HG03460 (cell line): ENCODE data around the gene ANKS1B.
"Not testable (repeated sequence)": the region's sequence is repeated elsewhere in the genome, so short reads cannot be mapped to it uniquely, and the experiment has no call there.

Experiments
- ATAC-seq: cut with Tn5 transposase; IDR thresholded peaks from one replicate; pipeline ENCODE4 v1.9.1; 2021; ENCODE audit not compliant: unreplicated experiment

ANKS1B gene

DNA sequence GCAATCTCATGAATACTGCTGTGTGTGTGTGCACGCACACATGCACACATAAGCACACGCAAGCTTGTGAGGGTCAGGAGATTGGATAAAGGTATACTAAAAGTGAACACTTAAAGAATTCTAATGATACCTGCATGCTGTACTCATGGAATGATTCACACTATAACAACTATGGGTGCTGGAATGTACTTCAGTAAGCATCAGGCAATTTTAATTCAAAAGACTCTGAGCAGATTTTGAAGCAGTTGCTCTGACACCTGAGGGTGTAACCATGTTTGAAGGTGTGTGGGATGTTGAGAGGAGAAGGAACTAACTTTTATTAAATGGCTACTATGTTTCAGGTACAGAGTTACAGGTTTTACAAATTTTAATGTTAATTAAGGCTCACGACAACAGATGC, 275.6 kb downstream of the ANKS1B start:
- no peak for ATAC-seq

DNA sequence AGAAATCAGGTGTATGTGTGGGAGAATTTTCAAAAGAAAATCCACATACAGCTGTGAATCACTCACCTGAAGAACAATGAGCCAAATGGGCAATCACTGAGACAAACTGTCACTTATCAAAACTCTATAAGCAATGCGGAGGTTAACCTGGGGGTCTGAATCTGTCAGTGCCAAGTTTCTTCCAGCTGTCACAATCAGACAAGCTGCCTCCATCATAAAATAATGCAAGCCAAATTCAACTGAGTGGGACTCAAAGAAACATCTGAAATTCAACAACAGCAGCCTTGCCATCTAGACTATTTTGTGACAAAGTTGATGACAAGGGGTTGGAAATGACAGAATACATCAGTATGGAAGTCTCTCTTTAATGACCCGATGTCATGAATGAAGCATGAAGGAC, 276.9 kb downstream of the ANKS1B start:
- ATAC-seq: no peak

GRCh38 chr12:99706736-99707473, 277.8 kb downstream of the ANKS1B start:
- ATAC-seq: no peak

DNA sequence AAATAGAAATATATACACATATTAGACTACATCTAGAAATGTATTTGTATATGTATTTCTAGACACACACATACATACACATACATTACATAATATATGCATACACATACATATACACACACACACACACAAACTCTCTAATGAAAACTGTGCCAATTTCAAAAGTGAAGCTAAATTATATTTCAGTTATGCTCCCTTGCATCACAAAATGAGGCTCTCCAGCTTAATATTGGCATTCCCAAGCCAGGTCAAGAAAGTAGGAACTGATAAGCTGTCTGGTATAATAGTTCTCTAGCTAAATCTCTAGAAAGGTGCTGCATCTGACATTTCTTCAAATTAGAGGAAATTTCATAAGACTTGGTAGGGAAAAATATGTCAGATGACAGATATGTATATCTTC, 280.3 kb downstream of the ANKS1B start:
- no peak for ATAC-seq

- ATAC-seq: no peak
Observed at GRCh38 chr12:99704036-99704435, 280.7 kb downstream of the ANKS1B start.

- no peak for ATAC-seq
Observed at GRCh38 chr12:99700032-99700431, 284.7 kb downstream of the ANKS1B start.

GRCh38 chr12:99695050-99695449, 289.7 kb downstream of the ANKS1B start:
- no peak for ATAC-seq

DNA sequence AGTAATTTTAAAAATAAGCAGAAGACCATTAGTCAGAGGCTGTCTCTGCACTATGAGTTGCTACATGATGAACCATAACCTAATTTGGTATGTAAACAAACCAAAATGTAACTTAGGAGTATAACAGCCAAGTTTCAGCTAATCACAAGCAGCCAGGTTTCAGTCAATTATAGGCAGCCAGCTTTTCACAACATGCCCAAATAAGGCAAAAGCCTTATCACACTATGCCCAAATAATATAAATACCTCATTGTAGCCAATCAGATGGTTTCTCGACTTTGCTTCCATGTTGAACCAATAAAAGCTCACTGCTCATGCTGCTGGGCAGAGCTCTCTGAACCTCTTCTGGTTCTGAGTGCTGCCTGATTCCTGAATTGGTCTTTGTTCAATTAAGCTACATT, 298.6 kb downstream of the ANKS1B start:
- ATAC-seq: no peak

DNA sequence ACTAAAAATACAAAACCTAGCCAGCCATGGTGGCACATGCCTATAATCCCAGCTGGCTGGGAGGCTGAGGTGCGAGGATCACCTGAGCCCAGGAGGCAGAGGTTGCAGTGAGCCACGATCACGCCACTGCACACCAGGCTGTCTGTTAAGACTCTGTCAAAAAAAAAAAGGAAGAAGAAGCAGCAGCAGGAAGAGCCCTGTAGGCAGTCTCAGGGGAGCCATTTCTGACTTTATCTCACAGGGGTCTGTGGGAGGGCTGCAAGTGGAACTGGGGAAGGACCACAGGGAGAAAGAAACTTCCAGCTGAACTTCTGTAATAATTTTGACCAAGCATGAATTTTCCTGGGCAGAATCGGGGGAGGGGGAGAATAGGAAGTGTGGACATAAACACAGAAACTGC, 304.5 kb downstream of the ANKS1B start:
- no peak for ATAC-seq

DNA sequence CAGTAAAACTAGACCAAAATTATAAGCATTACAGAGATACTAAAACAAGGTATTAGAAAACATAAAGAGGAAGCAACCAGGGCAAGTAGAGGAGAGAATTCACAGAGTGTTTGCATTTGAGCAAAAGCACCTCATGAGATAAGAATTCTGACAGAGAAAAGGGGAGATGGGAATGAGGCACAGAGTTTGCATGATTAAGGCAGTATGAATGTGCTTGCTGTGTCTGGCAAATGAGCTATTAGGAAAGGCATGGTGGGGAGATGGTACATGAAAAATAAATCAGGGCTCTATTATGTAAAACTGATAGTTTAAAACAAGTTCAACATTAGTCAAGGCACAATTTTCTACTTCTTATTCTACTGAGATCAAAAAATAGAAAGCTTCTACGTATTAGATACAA, 314.1 kb downstream of the ANKS1B start:
- no peak for ATAC-seq

DNA sequence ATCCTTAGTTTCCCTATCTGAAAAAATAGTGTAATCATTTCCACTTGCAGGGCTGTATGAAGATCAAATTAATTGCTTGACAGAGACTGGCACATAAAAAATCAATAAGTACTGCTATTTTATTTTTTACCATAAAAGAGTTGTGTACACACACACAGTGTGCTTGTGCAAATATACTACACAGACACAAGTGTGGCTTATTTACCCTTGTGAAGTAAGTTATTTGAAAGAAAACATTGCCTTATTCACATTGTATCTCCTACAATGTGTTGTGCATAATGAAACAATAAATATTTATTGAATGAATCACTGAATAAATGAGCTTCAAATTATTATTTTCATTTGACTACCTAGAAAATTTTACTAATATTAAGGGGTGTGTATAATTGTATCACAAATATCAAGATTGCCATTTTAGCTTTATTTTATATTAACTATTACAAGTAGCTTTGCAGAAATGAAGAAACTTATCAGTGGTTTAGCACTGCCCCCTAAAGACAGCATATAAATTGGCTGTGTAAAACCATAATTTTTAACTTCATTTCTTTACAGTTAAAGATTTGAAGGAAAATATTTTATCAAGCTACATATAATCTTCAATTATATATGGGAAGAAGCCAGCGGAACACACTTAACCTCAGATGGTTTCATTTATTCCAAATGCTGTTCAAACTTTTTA, 325.9 kb downstream of the ANKS1B start:
- no peak for ATAC-seq

- ATAC-seq: no peak
Observed at GRCh38 chr12:99649551-99649950, 335.2 kb downstream of the ANKS1B start.

GRCh38 chr12:99648183-99648582, 336.6 kb downstream of the ANKS1B start:
- no peak for ATAC-seq

- no peak for ATAC-seq
Observed at GRCh38 chr12:99647453-99647852, 337.3 kb downstream of the ANKS1B start, which contains the start of gene GARIN6. Gene GARIN6 (plus strand): TSS chr12:99647753. CDS start chr12:99648175, 422 bp downstream.

DNA sequence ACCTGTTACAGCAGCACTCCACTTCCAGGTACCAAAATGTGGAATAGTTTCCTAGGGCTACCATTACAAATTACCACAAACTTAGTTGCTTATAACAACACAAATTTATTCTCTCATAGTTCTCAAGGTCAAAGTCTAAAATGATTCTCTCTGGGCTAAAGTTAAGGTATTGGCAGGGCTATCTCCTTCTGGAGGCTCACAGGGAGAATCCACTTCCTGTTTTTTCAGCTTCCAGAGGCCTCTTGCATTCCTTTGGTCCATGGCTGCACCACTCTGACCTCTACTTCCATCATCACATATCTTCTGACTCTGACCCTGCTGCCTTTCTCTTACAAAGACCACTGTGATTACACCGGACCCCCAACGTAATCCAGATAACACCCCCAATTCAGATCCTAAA, 340.1 kb downstream of the ANKS1B start:
- no peak for ATAC-seq

DNA sequence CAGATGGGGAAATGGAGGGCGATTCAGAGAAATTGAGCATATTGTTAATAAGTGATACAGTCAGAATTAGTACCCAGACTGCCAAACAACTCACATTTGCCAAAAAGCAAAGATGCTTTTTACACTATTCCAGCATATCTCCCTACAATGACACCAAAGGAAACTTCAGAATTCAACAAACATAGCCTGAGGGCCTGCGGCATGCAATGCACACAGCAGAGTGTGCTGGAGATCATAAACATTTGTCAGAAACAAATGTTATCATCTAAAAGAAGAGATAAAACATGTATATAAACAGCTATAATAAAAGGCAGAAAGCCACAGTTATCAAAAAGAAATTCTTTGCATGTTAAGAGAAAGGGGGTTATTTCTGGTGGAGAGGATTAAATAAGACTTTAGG, 357.3 kb downstream of the ANKS1B start:
- ATAC-seq: no peak

GRCh38 chr12:99624591-99624990, 360.1 kb downstream of the ANKS1B start:
- ATAC-seq: not testable (repeated sequence)

GRCh38 chr12:99620159-99620479, 364.6 kb downstream of the ANKS1B start:
- ATAC-seq: no peak

DNA sequence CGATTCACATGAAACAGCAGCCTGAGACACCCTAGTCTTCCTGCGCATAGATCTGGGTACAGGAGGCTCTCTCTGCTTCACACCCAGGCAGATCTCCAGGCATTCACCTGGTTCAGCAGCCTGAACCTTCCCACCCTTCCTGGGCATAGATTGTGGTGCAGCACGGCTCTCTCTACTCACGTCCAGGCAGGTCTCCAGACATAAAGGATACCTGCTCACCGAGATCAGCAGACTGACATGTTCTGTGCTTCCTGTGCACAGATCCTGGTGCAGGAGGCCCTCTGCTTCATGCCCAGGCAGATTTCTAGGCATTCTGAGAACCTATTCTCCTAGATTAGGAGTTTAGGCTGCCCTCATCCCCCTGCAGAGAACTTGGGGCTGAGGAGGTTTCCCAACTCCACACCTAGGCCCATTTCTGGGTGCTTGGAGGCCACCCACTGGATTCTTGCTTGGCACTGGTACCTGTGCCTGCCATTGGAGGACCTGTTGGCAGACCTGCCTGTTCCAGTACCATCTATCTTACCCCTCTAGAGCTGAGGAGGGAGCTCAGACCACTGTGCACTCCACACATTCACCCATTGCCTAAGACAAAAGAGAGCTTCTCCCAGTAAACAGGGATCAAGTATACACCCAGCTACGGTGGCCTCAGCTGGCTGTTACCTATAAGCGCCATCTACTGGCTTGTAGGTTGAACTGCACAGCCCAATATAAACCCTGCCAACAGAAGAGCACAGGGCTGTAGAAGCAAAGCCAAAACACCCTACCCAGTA, 365.2 kb downstream of the ANKS1B start:
- ATAC-seq: peak; percentile 93

GRCh38 chr12:99618657-99619056, 366.1 kb downstream of the ANKS1B start:
- ATAC-seq: no peak

DNA sequence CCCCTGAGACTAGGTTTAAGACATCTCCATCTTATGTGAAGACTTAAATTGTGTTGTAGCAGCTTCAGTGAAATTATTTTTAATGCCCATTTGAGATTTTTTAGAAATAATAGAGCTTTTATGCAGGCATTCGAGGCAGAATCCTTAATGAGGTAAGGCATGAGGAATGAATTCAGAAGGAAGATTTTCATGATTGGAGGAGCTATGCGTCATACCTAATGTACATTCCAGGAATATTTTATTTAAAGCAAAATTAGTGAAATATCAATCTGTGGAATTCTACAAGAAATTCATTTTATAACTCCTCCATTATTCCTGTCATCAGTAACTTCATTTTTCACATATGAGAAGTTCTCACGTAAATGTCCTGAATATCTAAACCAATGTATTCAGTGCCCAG, 373.1 kb downstream of the ANKS1B start:
- no peak for ATAC-seq

DNA sequence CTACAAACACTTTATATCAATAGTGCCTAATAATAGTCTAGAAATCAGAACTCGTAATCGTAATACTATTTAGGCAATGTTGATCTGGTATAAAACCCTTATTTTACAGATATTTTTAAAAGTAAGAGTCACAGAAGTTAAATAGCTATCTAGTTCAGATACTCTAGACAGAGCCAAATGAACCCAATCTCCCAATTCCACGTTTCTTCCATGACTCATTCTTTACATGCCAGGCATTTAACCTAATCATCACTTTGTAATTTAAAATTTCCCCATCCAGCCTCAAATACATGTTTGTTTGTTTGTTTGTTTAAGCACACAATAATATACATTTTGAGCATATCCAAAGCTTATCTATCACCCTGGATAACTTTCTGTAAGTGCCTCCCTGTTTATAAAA, 373.6 kb downstream of the ANKS1B start:
- no peak for ATAC-seq
